ENCODE results near the gene EXT2.

DNA sequence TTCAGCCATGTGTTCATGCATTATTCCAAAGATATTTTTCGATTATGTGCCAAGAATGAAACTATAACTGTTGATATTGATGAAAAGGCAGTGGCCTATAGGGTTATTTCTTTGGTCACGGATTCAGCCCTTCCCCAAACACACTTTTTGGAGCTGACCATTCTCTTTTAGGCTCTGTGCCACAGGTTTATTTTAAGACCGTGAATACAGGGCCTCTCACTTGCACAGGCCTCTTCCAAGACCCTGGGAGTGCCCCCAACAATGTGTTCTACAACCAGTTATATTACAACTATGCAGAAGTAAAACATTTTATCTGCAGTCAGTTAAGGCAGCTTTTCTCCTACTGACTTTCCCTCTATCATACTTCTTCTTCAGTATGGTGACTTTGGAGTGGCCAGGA is 109.9 kb downstream of the EXT2 start:
- TF ChIP-seq CTCF (IDR thresholded peaks at IDR 0.05; ENCODE audit: low read depth, low read length) (no peak), EZH2phosphoT487 (IDR thresholded peaks at IDR 0.05; ENCODE audit: low read depth) (no peak)

Data from OCI-LY3 (cell line).